Neural cell (in vitro differentiated cells): ENCODE data around the gene TFE3. TPM values are rescaled to one million over a fixed set of nuclear protein-coding genes. Genes with fewer than 3 reads are reported as not detected.

ENCODE experiments used
- H2AFZ ChIP-seq: fragments of 200-600, 300-800 bp; sonication (generic), shearing (Covaris generic); 2 replicates; pipeline ENCODE4 v1.6.0; 2014; ENCODE audit warnings: low read depth, mild to moderate bottlenecking, antibody characterized with exemption, low read length, moderate library complexity
- H3F3A ChIP-seq: fragments of 200-600 bp; shearing (Covaris generic); 2 replicates; pipeline ENCODE4 v1.6.1; 2016; ENCODE audit warnings: mild to moderate bottlenecking, moderate library complexity, mixed read lengths, antibody characterized with exemption, low read length; ENCODE audit not compliant: insufficient read depth, poor library complexity, severe bottlenecking
- H3K27ac ChIP-seq: fragments of 200-600, 300-800 bp; sonication (generic), shearing (Covaris generic); 2 replicates; pipeline ENCODE4 v1.5.1; 2014; ENCODE audit warnings: mild to moderate bottlenecking, low read length, moderate library complexity
- H3K27me3 ChIP-seq: fragments of 300-800, 200-600 bp; sonication (generic), shearing (Covaris generic); 2 replicates; pipeline ENCODE4 v1.6.0; 2014; ENCODE audit warnings: mild to moderate bottlenecking, low read depth, low read length, moderate library complexity; ENCODE audit not compliant: insufficient read depth
- H3K36me3 ChIP-seq: fragments of 300-800, 200-600 bp; sonication (generic), shearing (Covaris generic); 2 replicates; pipeline ENCODE4 v1.5.1; 2014; ENCODE audit warnings: mild to moderate bottlenecking, antibody characterized with exemption, low read length, moderate library complexity; ENCODE audit not compliant: insufficient read depth
- H3K4me2 ChIP-seq: fragments of 300-800, 200-600 bp; sonication (generic), shearing (Covaris generic); 2 replicates; pipeline ENCODE4 v1.6.0; 2014; ENCODE audit warnings: mild to moderate bottlenecking, low read length
- H3K4me3 ChIP-seq: fragments of 300-800, 200-600 bp; sonication (generic), shearing (Covaris generic); 2 replicates; pipeline ENCODE4 v1.5.1; 2014; ENCODE audit warnings: mild to moderate bottlenecking, low read length, moderate library complexity
- H3K79me2 ChIP-seq: fragments of 200-600 bp; shearing (Covaris generic); replicated peaks from 2 replicates; pipeline ENCODE4 v1.6.0; 2014; ENCODE audit warnings: mild to moderate bottlenecking, low read length, moderate library complexity; ENCODE audit not compliant: insufficient read depth
- H3K9ac ChIP-seq: fragments of 300-800, 200-600 bp; sonication (generic), shearing (Covaris generic); 2 replicates; pipeline ENCODE4 v1.6.1; 2016; ENCODE audit warnings: mild to moderate bottlenecking, low read length, mixed read lengths
- H3K9me2 ChIP-seq: fragments of 200-600 bp; shearing (Covaris generic); 2 replicates; pipeline ENCODE4 v1.6.1; 2016; ENCODE audit warnings: mild to moderate bottlenecking, low read length, mixed read lengths; ENCODE audit not compliant: insufficient read depth
- H3K9me3 ChIP-seq: fragments of 200-600, 300-800 bp; sonication (generic), shearing (Covaris generic); 2 replicates; pipeline ENCODE4 v1.6.1; 2016; ENCODE audit warnings: mild to moderate bottlenecking, mixed run types, low read length, moderate library complexity, mixed read lengths
- H4K20me1 ChIP-seq: fragments of 200-600 bp; shearing (Covaris generic); 2 replicates; pipeline ENCODE4 v1.6.1; 2016; ENCODE audit warnings: mild to moderate bottlenecking, mixed run types; ENCODE audit not compliant: insufficient read depth
- EP300 ChIP-seq: fragments of 450-650 bp; conservative IDR thresholded peaks from 2 replicates; pipeline ENCODE4 v1.6.1; 2014; ENCODE audit warnings: antibody characterized with exemption, mild to moderate bottlenecking, moderate library complexity; ENCODE audit not compliant: poor library complexity, severe bottlenecking
- EZH2 ChIP-seq: fragments of 200-600, 300-800 bp; shearing (Covaris generic), sonication (generic); IDR thresholded peaks from 2 replicates; pipeline ENCODE4 v1.6.1; 2014; ENCODE audit warnings: antibody characterized with exemption, low read length, borderline replicate concordance, mild to moderate bottlenecking; ENCODE audit not compliant: insufficient read depth, poor library complexity, severe bottlenecking
- MXI1 ChIP-seq: fragments of 450-650 bp; conservative IDR thresholded peaks from 2 replicates; pipeline ENCODE4 v1.6.1; 2014; ENCODE audit warnings: antibody characterized with exemption, mild to moderate bottlenecking; ENCODE audit not compliant: poor library complexity, severe bottlenecking
- POLR2AphosphoS5 ChIP-seq: IDR thresholded peaks from 2 replicates; pipeline ENCODE4 v1.6.1; 2012
- RAD21 ChIP-seq: fragments of 450-650 bp; conservative IDR thresholded peaks from 2 replicates; pipeline ENCODE4 v1.6.1; 2014; ENCODE audit warnings: antibody characterized with exemption, mild to moderate bottlenecking, moderate library complexity
- REST ChIP-seq: IDR thresholded peaks from 2 replicates; pipeline ENCODE4 v1.6.1; 2012; ENCODE audit warnings: borderline replicate concordance
- SMC3 ChIP-seq: fragments of 450-650 bp; conservative IDR thresholded peaks from 2 replicates; pipeline ENCODE4 v1.6.1; 2014; ENCODE audit warnings: antibody characterized with exemption, mild to moderate bottlenecking, moderate library complexity; ENCODE audit not compliant: poor library complexity
- TAF1 ChIP-seq: IDR thresholded peaks from 2 replicates; pipeline ENCODE4 v1.6.1; 2012; ENCODE audit warnings: low read depth
- polyA plus RNA-seq: library from polyadenylated mRNA; depleted of rRNA; stranded (reverse); fragments of >200 nt; gene quantifications from 2 replicates; pipeline ENCODE4 v1.2.3, GENCODE V29; 2014
- TF ChIP-seq, protein P1 (sequence below): fragments of 450-650 bp; IDR thresholded peaks from 2 replicates; pipeline ENCODE4 v1.5.1; 2014; ENCODE audit warnings: antibody characterized with exemption, mild to moderate bottlenecking, moderate library complexity; ENCODE audit not compliant: poor library complexity, severe bottlenecking

The TFE3 gene
- polyA plus RNA-seq, 1 donor from 2014 or later = 8.9 TPM

DNA sequence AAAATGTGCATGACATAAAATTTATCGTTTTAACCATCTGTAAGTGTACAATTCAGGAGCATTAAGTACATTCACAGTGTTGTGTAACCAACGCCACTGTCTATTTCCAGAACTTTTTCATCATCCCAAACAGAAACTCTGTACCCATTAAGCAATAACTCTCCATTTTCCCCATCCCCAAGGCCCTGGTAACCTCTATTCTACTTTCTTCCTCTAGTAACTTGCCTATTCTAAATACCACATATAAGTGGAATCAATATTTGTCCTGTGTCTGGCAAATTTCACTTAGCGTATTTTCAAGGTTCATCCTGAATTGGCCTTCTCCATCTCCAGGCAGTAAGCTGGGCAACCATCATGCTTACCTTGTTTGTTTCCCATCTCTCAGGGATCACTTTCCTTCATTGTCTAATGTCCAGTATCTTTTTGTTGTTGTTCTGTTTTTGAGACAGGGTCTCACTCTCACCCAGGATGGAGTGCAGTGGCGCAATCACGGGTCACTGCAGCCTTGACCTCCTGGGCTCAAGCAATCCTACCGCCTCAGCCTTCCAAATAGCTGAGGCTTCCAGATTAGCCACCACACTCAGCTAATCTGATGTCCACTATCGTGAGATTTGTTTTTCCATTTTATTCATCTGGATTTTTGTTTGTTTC lies 23.4 kb downstream of the TFE3 start:
- H3K4me3 ChIP-seq = no peak overlapping the region
- no peak overlapping the region for H3K4me2 ChIP-seq
- no peaks in the 10 kb centered on the region for H3F3A ChIP-seq
- no peak overlapping the region for H3K27ac ChIP-seq
- H3K79me2 ChIP-seq = no peaks in the 10 kb centered on the region
- no peaks in the 10 kb centered on the region for H3K9me3 ChIP-seq
- H4K20me1 ChIP-seq = no peaks in the 10 kb centered on the region
- H3K36me3 ChIP-seq = no peaks in the 10 kb centered on the region
- no peaks in the 10 kb centered on the region for H3K9me2 ChIP-seq
- H2AFZ ChIP-seq = no peak overlapping the region
- H3K27me3 ChIP-seq = no peaks in the 10 kb centered on the region
- TF ChIP-seq SMC3 (no peak), REST (no peak), EP300 (no peak), POLR2AphosphoS5 (no peak), EZH2 (no peak), TAF1 (no peak), MXI1 (no peak), RAD21 (no peak)
- TF ChIP-seq, protein P1, sequence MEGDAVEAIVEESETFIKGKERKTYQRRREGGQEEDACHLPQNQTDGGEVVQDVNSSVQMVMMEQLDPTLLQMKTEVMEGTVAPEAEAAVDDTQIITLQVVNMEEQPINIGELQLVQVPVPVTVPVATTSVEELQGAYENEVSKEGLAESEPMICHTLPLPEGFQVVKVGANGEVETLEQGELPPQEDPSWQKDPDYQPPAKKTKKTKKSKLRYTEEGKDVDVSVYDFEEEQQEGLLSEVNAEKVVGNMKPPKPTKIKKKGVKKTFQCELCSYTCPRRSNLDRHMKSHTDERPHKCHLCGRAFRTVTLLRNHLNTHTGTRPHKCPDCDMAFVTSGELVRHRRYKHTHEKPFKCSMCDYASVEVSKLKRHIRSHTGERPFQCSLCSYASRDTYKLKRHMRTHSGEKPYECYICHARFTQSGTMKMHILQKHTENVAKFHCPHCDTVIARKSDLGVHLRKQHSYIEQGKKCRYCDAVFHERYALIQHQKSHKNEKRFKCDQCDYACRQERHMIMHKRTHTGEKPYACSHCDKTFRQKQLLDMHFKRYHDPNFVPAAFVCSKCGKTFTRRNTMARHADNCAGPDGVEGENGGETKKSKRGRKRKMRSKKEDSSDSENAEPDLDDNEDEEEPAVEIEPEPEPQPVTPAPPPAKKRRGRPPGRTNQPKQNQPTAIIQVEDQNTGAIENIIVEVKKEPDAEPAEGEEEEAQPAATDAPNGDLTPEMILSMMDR = no peak
- no peak overlapping the region for H3K9ac ChIP-seq

GRCh38 chrX:49019050-49019449 lies 24.1 kb downstream of the TFE3 start:
- Histone ChIP-seq H3K27ac (no peak overlapping the region), H3K9ac (no peak overlapping the region), H3F3A (no peaks in the 10 kb centered on the region), H3K36me3 (no peaks in the 10 kb centered on the region), H2AFZ (no peak overlapping the region), H4K20me1 (no peaks in the 10 kb centered on the region), H3K9me3 (no peaks in the 10 kb centered on the region), H3K4me3 (no peak overlapping the region), H3K9me2 (no peaks in the 10 kb centered on the region), H3K27me3 (no peaks in the 10 kb centered on the region), H3K4me2 (no peak overlapping the region), H3K79me2 (no peaks in the 10 kb centered on the region)
- TF ChIP-seq RAD21 = no peak

GRCh38 chrX:49003696-49004095 lies 39.5 kb downstream of the TFE3 start:
- Histone ChIP-seq H3K4me3 (no peak overlapping the region), H3K27me3 (no peaks in the 10 kb centered on the region), H3F3A (no peaks in the 10 kb centered on the region), H3K27ac (no peak overlapping the region), H4K20me1 (no peaks in the 10 kb centered on the region), H2AFZ (no peak overlapping the region), H3K9me3 (no peaks in the 10 kb centered on the region), H3K36me3 (no peaks in the 10 kb centered on the region), H3K9ac (no peak overlapping the region), H3K4me2 (no peak overlapping the region), H3K79me2 (peaks cover 13% of the 10 kb centered on the region), H3K9me2 (no peaks in the 10 kb centered on the region)
- TF ChIP-seq EZH2 (no peak), RAD21 (no peak), POLR2AphosphoS5 (no peak), TAF1 (no peak), REST (no peak), MXI1 (no peak), EP300 (no peak), SMC3 (no peak)
- TF ChIP-seq, protein P1 = no peak
